ENCODE results near the gene CT47C1. TPM values are rescaled to one million over a fixed set of nuclear protein-coding genes. Genes with fewer than 3 reads are reported as not detected.

Gene CT47C1
- total RNA-seq, 1 experiment from 2014 or later: 0.07 TPM

GRCh38 chrX:119071381-119071780, 1.4 kb upstream of the CT47C1 start:
- ATAC-seq: no peak
- no peak for DNase-seq
- CTCF ChIA-PET: no interaction called here
- no peak overlapping the region for H3K27ac ChIP-seq (ENCODE audit: low read length)
- H3K9me2 ChIP-seq (replicated peaks; ENCODE audit: low read length): no peaks in the 10 kb centered on the region
- no peaks in the 10 kb centered on the region for H3F3A ChIP-seq (ENCODE audit: low read length, unreplicated experiment)
- H3K4me3 ChIP-seq (ENCODE audit: low read length): no peak overlapping the region
- TF ChIP-seq EZH2phosphoT487 (IDR thresholded peaks at IDR 0.05; ENCODE audit: borderline replicate concordance, low read length): no peak
- TF ChIP-seq CTCF (conservative IDR thresholded peaks at IDR 0.05; ENCODE audit: low read depth, low read length): no peak
- TF ChIP-seq EZH2 (IDR thresholded peaks at IDR 0.05; ENCODE audit: low read length, unreplicated experiment): no peak
- no peak overlapping the region for H2AFZ ChIP-seq (ENCODE audit: low read length)
- no peaks in the 10 kb centered on the region for H3K27me3 ChIP-seq (ENCODE audit: low read length)
- H4K20me1 ChIP-seq (ENCODE audit: low read length): no peaks in the 10 kb centered on the region
- H3K36me3 ChIP-seq (ENCODE audit: low read depth, low read length): no peaks in the 10 kb centered on the region
- no peak overlapping the region for H3K4me2 ChIP-seq (ENCODE audit: low read length)
- no peak overlapping the region for H3K9ac ChIP-seq (ENCODE audit: low read length)
- POLR2A ChIA-PET (ENCODE audit: unreplicated experiment): interaction anchor here (0.6 kb wide), 1 partner anchor 23 kb away, joined by 4 read pairs; no protein-coding TSS in a partner anchor
- H3K9me3 ChIP-seq (ENCODE audit: low read length): no peaks in the 10 kb centered on the region
- intact Hi-C loops (cut with micrococcal nuclease): no loop called here
- no TSS peak for BruUV-seq (replicated peaks)
- no peaks in the 10 kb centered on the region for H3K79me2 ChIP-seq (ENCODE audit: low read length)
- peaks cover 15% of the 10 kb centered on the region for H3K4me1 ChIP-seq (ENCODE audit: insufficient read depth, low read length)

GRCh38 chrX:119073200-119073905, 560 bp downstream of the CT47C1 start:
- CTCF ChIA-PET: no interaction called here
- TF ChIP-seq EZH2 (IDR thresholded peaks at IDR 0.05; ENCODE audit: low read length, unreplicated experiment): no peak
- no peak for TF ChIP-seq CTCF (conservative IDR thresholded peaks at IDR 0.05; ENCODE audit: low read depth, low read length)
- TF ChIP-seq EZH2phosphoT487 (IDR thresholded peaks at IDR 0.05; ENCODE audit: borderline replicate concordance, low read length): no peak

GRCh38 chrX:119073911-119074310, 1.1 kb downstream of the CT47C1 start:
- Histone ChIP-seq H3K4me1 (ENCODE audit: insufficient read depth, low read length) (peaks cover 11% of the 10 kb centered on the region; the same call in 1 of the 2 replicates), H3F3A (ENCODE audit: low read length, unreplicated experiment) (no peaks in the 10 kb centered on the region), H3K4me2 (ENCODE audit: low read length) (no peak overlapping the region), H3K27me3 (ENCODE audit: low read length) (no peaks in the 10 kb centered on the region), H3K36me3 (ENCODE audit: low read depth, low read length) (no peaks in the 10 kb centered on the region), H3K9ac (ENCODE audit: low read length) (no peak overlapping the region), H3K9me2 (replicated peaks; ENCODE audit: low read length) (no peaks in the 10 kb centered on the region), H2AFZ (ENCODE audit: low read length) (no peak overlapping the region), H3K9me3 (ENCODE audit: low read length) (no peaks in the 10 kb centered on the region), H3K4me3 (ENCODE audit: low read length) (no peak overlapping the region), H3K79me2 (ENCODE audit: low read length) (no peaks in the 10 kb centered on the region), H3K27ac (ENCODE audit: low read length) (no peak overlapping the region), H4K20me1 (ENCODE audit: low read length) (no peaks in the 10 kb centered on the region)
- intact Hi-C loops (cut with micrococcal nuclease): no loop called here
- POLR2A ChIA-PET (ENCODE audit: unreplicated experiment): no interaction called here
- no peak for ATAC-seq
- DNase-seq: no peak
- TF ChIP-seq CTCF (conservative IDR thresholded peaks at IDR 0.05; ENCODE audit: low read depth, low read length) (no peak), EZH2 (IDR thresholded peaks at IDR 0.05; ENCODE audit: low read length, unreplicated experiment) (no peak), EZH2phosphoT487 (IDR thresholded peaks at IDR 0.05; ENCODE audit: borderline replicate concordance, low read length) (no peak)
- no TSS peak for BruUV-seq (replicated peaks)
- CTCF ChIA-PET: no interaction called here

More at GRCh38 chrX:119073200-119073905, 560 bp downstream of the CT47C1 start:
- H3K9me3 ChIP-seq (ENCODE audit: low read length): no peaks in the 10 kb centered on the region
- H2AFZ ChIP-seq (ENCODE audit: low read length): no peak overlapping the region
- no TSS peak for BruUV-seq (replicated peaks)
- H3F3A ChIP-seq (ENCODE audit: low read length, unreplicated experiment): no peaks in the 10 kb centered on the region
- no peaks in the 10 kb centered on the region for H4K20me1 ChIP-seq (ENCODE audit: low read length)
- H3K36me3 ChIP-seq (ENCODE audit: low read depth, low read length): no peaks in the 10 kb centered on the region
- H3K27ac ChIP-seq (ENCODE audit: low read length): no peak overlapping the region
- peaks cover 11% of the 10 kb centered on the region; the same call in 1 of the 2 replicates for H3K4me1 ChIP-seq (ENCODE audit: insufficient read depth, low read length)
- no peak for ATAC-seq
- H3K4me2 ChIP-seq (ENCODE audit: low read length): no peak overlapping the region
- intact Hi-C loops (cut with micrococcal nuclease): no loop called here
- H3K4me3 ChIP-seq (ENCODE audit: low read length): no peak overlapping the region
- no peak for DNase-seq
- H3K79me2 ChIP-seq (ENCODE audit: low read length): no peaks in the 10 kb centered on the region
- POLR2A ChIA-PET (ENCODE audit: unreplicated experiment): no interaction called here
- no peak overlapping the region for H3K9ac ChIP-seq (ENCODE audit: low read length)
- no peaks in the 10 kb centered on the region for H3K9me2 ChIP-seq (replicated peaks; ENCODE audit: low read length)
- no peaks in the 10 kb centered on the region for H3K27me3 ChIP-seq (ENCODE audit: low read length)

Data from PC-3 (cell line).